NK-92 (cell line): ENCODE measurements around the gene C1QB.
"Not testable (repeated sequence)": the region's sequence is repeated elsewhere in the genome, so short reads cannot be mapped to it uniquely, and the experiment has no call there.

Experiments used
- DNase-seq: peaks from one replicate; lab custom pipeline; 2025; ENCODE audit not compliant: unreplicated experiment; lab: John Stamatoyannopoulos, UW

Gene C1QB

GRCh38 chr1:22662318-22662717 lies 9.3 kb downstream of the C1QB start:
- DNase-seq: no peak

GRCh38 chr1:22662986-22663408 lies 10.0 kb downstream of the C1QB start:
- DNase-seq: no peak

GRCh38 chr1:22665752-22666151 lies 12.7 kb downstream of the C1QB start:
- no peak for DNase-seq

GRCh38 chr1:22666412-22666811 lies 13.4 kb downstream of the C1QB start:
- no peak for DNase-seq

- DNase-seq: not testable (repeated sequence)
Measured at GRCh38 chr1:22668840-22669239, 15.8 kb downstream of the C1QB start.

- no peak for DNase-seq
Measured at GRCh38 chr1:22670352-22670975, 17.4 kb downstream of the C1QB start.

- DNase-seq: no peak
Measured at GRCh38 chr1:22671999-22672398, 19.0 kb downstream of the C1QB start.

GRCh38 chr1:22673486-22674409 lies 20.7 kb downstream of the C1QB start:
- DNase-seq: no peak

- no peak for DNase-seq
Measured at GRCh38 chr1:22674410-22674749, 21.3 kb downstream of the C1QB start.

- DNase-seq: not testable (repeated sequence)
Measured at GRCh38 chr1:22676151-22676550, 23.1 kb downstream of the C1QB start.

GRCh38 chr1:22676916-22677583 lies 24.0 kb downstream of the C1QB start:
- DNase-seq: no peak

GRCh38 chr1:22677931-22678896 lies 25.2 kb downstream of the C1QB start:
- no peak for DNase-seq

- no peak for DNase-seq
Measured at GRCh38 chr1:22680726-22681125, 27.7 kb downstream of the C1QB start.

- DNase-seq: no peak
Measured at GRCh38 chr1:22681556-22682276, 28.7 kb downstream of the C1QB start.

- no peak for DNase-seq
Measured at GRCh38 chr1:22683547-22683946, 30.5 kb downstream of the C1QB start.

GRCh38 chr1:22685591-22686059 lies 32.6 kb downstream of the C1QB start:
- DNase-seq: no peak

GRCh38 chr1:22687191-22687590 lies 34.2 kb downstream of the C1QB start:
- DNase-seq: no peak

GRCh38 chr1:22688466-22688865 lies 35.4 kb downstream of the C1QB start:
- no peak for DNase-seq

GRCh38 chr1:22689505-22689904 lies 36.5 kb downstream of the C1QB start:
- no peak for DNase-seq
